HG03460 (cell line): ENCODE data around the gene NEGR1.

ENCODE experiments used
- ATAC-seq: cut with Tn5 transposase; IDR thresholded peaks from one replicate; pipeline ENCODE4 v1.9.1; 2021; ENCODE audit not compliant: unreplicated experiment

NEGR1 gene

GRCh38 chr1:71509051-71509595, 773.2 kb downstream of the NEGR1 start:
- ATAC-seq = no peak

GRCh38 chr1:71502006-71502405, 780.3 kb downstream of the NEGR1 start:
- no peak for ATAC-seq

- ATAC-seq = no peak
Observed at GRCh38 chr1:71498542-71498941, 783.8 kb downstream of the NEGR1 start.

- no peak for ATAC-seq
Observed at GRCh38 chr1:71494163-71494562, 788.2 kb downstream of the NEGR1 start.

GRCh38 chr1:71492298-71493041, 789.9 kb downstream of the NEGR1 start:
- no peak for ATAC-seq

GRCh38 chr1:71490432-71490831, 791.9 kb downstream of the NEGR1 start:
- no peak for ATAC-seq

GRCh38 chr1:71488555-71489252, 793.6 kb downstream of the NEGR1 start:
- ATAC-seq = no peak

- ATAC-seq = no peak
Observed at GRCh38 chr1:71473331-71473730, 809.0 kb downstream of the NEGR1 start.

GRCh38 chr1:71465093-71465492, 817.2 kb downstream of the NEGR1 start:
- no peak for ATAC-seq

GRCh38 chr1:71464016-71464415, 818.3 kb downstream of the NEGR1 start:
- ATAC-seq = no peak

- ATAC-seq = no peak
Observed at GRCh38 chr1:71463144-71463543, 819.2 kb downstream of the NEGR1 start.

GRCh38 chr1:71462247-71462646, 820.1 kb downstream of the NEGR1 start:
- no peak for ATAC-seq

- ATAC-seq = no peak
Observed at GRCh38 chr1:71461416-71461815, 820.9 kb downstream of the NEGR1 start.

GRCh38 chr1:71448444-71448843, 833.9 kb downstream of the NEGR1 start:
- ATAC-seq = no peak

- ATAC-seq = no peak
Observed at GRCh38 chr1:71438626-71439025, 843.7 kb downstream of the NEGR1 start.

- ATAC-seq = no peak
Observed at GRCh38 chr1:71435951-71436350, 846.4 kb downstream of the NEGR1 start.

- no peak for ATAC-seq
Observed at GRCh38 chr1:71434240-71434639, 848.1 kb downstream of the NEGR1 start.

GRCh38 chr1:71428029-71428428, 854.3 kb downstream of the NEGR1 start:
- no peak for ATAC-seq

- ATAC-seq = no peak
Observed at GRCh38 chr1:71427066-71427465, 855.3 kb downstream of the NEGR1 start.

- no peak for ATAC-seq
Observed at GRCh38 chr1:71424536-71424935, 857.8 kb downstream of the NEGR1 start.

GRCh38 chr1:71422221-71422620, 860.1 kb downstream of the NEGR1 start:
- ATAC-seq = no peak

- no peak for ATAC-seq
Observed at GRCh38 chr1:71417421-71417820, 864.9 kb downstream of the NEGR1 start.
